HEK293T (cell line): ENCODE measurements around the gene SLC22A13.

ENCODE experiments used
- CTCF ChIA-PET: fragments of 350-600 bp; formaldehyde crosslinking; extraction: SDS; loops from one replicate; lab custom pipeline; 2021; ENCODE audit warnings: antibody characterized with exemption, inconsistent platforms; lab: Yijun Ruan, JAX
- POLR2A ChIA-PET: fragments of 350-600 bp; formaldehyde crosslinking; extraction: SDS; loops from one replicate; lab custom pipeline; 2020; ENCODE audit warnings: antibody characterized with exemption, inconsistent platforms; lab: Yijun Ruan, JAX
- DNase-seq: peaks from one replicate; pipeline ENCODE4 v3.0.0; 2012; ENCODE audit warnings: mixed read lengths; ENCODE audit errors: extremely low spot score
- ARNT ChIP-seq: fragments of 450-650 bp; IDR thresholded peaks from 2 replicates; pipeline ENCODE4 v1.6.1; 2017; ENCODE audit warnings: mild to moderate bottlenecking
- BHLHE40 ChIP-seq: fragments of 450-650 bp; IDR thresholded peaks from 2 replicates; pipeline ENCODE4 v1.6.1; 2016; ENCODE audit warnings: mild to moderate bottlenecking, moderate library complexity, borderline replicate concordance
- CTBP1 ChIP-seq: fragments of 450-650 bp; IDR thresholded peaks from 2 replicates; pipeline ENCODE4 v1.6.1; 2016; ENCODE audit warnings: borderline replicate concordance
- ELF4 ChIP-seq: fragments of 450-650 bp; IDR thresholded peaks from 2 replicates; pipeline ENCODE4 v1.6.1; 2017; ENCODE audit warnings: antibody characterized with exemption
- FOXA1 ChIP-seq: fragments of 450-650 bp; IDR thresholded peaks from 2 replicates; pipeline ENCODE4 v1.6.1; 2016; ENCODE audit warnings: mild to moderate bottlenecking
- FOXK2 ChIP-seq: fragments of 450-650 bp; IDR thresholded peaks from 2 replicates; pipeline ENCODE4 v1.6.1; 2016; ENCODE audit warnings: mild to moderate bottlenecking
- FOXM1 ChIP-seq: fragments of 450-650 bp; IDR thresholded peaks from 2 replicates; pipeline ENCODE4 v1.6.1; 2017; ENCODE audit warnings: mild to moderate bottlenecking, borderline replicate concordance
- HDGF ChIP-seq: fragments of 450-650 bp; IDR thresholded peaks from 2 replicates; pipeline ENCODE4 v1.6.1; 2017; ENCODE audit warnings: antibody characterized with exemption, borderline replicate concordance
- L3MBTL2 ChIP-seq: fragments of 450-650 bp; conservative IDR thresholded peaks from 2 replicates; pipeline ENCODE4 v1.6.1; 2016; ENCODE audit warnings: mild to moderate bottlenecking
- LEF1 ChIP-seq: fragments of 450-650 bp; IDR thresholded peaks from 2 replicates; pipeline ENCODE4 v1.6.1; 2017; ENCODE audit warnings: mild to moderate bottlenecking, borderline replicate concordance
- NFRKB ChIP-seq: fragments of 450-650 bp; IDR thresholded peaks from 2 replicates; pipeline ENCODE4 v1.6.1; 2016; ENCODE audit warnings: mild to moderate bottlenecking, moderate library complexity
- PKNOX1 ChIP-seq: fragments of 450-650 bp; IDR thresholded peaks from 2 replicates; pipeline ENCODE4 v1.6.1; 2016
- SP1 ChIP-seq: fragments of 450-650 bp; IDR thresholded peaks from 2 replicates; pipeline ENCODE4 v1.6.1; 2017
- SUZ12 ChIP-seq: fragments of 450-650 bp; IDR thresholded peaks from 2 replicates; pipeline ENCODE4 v1.6.1; 2016; ENCODE audit warnings: mild to moderate bottlenecking
- TARDBP ChIP-seq: fragments of 450-650 bp; IDR thresholded peaks from 2 replicates; pipeline ENCODE4 v1.6.1; 2016
- ZNF384 ChIP-seq: fragments of 450-650 bp; IDR thresholded peaks from 2 replicates; pipeline ENCODE4 v1.6.1; 2016

The SLC22A13 gene

GRCh38 chr3:38245930-38246329, 19.7 kb upstream of the SLC22A13 start:
- CTCF ChIA-PET = no interaction called here
- TF ChIP-seq ZNF384 (no peak), TARDBP (no peak), LEF1 (no peak)
- DNase-seq = no peak
- POLR2A ChIA-PET = no interaction called here

- peak; percentile 26 for DNase-seq
- no peak for TF ChIP-seq SP1
- no peak for TF ChIP-seq FOXK2
- no peak for TF ChIP-seq TARDBP
- TF ChIP-seq ZNF384 = no peak
- no peak for TF ChIP-seq LEF1
- TF ChIP-seq L3MBTL2 = no peak
- TF ChIP-seq NFRKB = no peak
- TF ChIP-seq FOXA1 = no peak
- no peak for TF ChIP-seq ELF4
- TF ChIP-seq PKNOX1 = no peak
- TF ChIP-seq HDGF = no peak
- TF ChIP-seq BHLHE40 = no peak
- no peak for TF ChIP-seq FOXM1
- TF ChIP-seq ARNT = no peak
- TF ChIP-seq SUZ12 = no peak
- CTCF ChIA-PET = interaction anchor here (0.6 kb wide), 1 partner anchor 235 kb away, joined by 4 read pairs; no protein-coding TSS in a partner anchor
- POLR2A ChIA-PET = no interaction called here
Observed at GRCh38 chr3:38247366-38248035, 18.1 kb upstream of the SLC22A13 start.

GRCh38 chr3:38250198-38250597, 15.4 kb upstream of the SLC22A13 start:
- ChIA-PET CTCF (no interaction called here), POLR2A (no interaction called here)
- no peak for DNase-seq
- TF ChIP-seq FOXA1 (no peak), TARDBP (no peak), SP1 (no peak), LEF1 (no peak), ZNF384 (no peak), HDGF (no peak), CTBP1 (no peak), PKNOX1 (no peak), FOXK2 (no peak), SUZ12 (no peak), FOXM1 (no peak), NFRKB (no peak)

GRCh38 chr3:38251197-38251596, 14.4 kb upstream of the SLC22A13 start:
- CTCF ChIA-PET = no interaction called here
- TF ChIP-seq FOXM1 (no peak), LEF1 (no peak), ARNT (no peak), CTBP1 (no peak), L3MBTL2 (no peak), PKNOX1 (no peak)
- DNase-seq = no peak
- POLR2A ChIA-PET = no interaction called here

GRCh38 chr3:38253704-38254103, 11.9 kb upstream of the SLC22A13 start:
- CTCF ChIA-PET = no interaction called here
- POLR2A ChIA-PET = no interaction called here

GRCh38 chr3:38254872-38255271, 10.7 kb upstream of the SLC22A13 start:
- DNase-seq = no peak
- POLR2A ChIA-PET = no interaction called here
- CTCF ChIA-PET = no interaction called here
- TF ChIP-seq TARDBP = no peak

More at GRCh38 chr3:38253704-38254103, 11.9 kb upstream of the SLC22A13 start:
- DNase-seq = no peak
- TF ChIP-seq LEF1 (no peak), NFRKB (no peak), SUZ12 (no peak), HDGF (no peak), ZNF384 (no peak), BHLHE40 (no peak), SP1 (no peak), L3MBTL2 (no peak), FOXM1 (no peak), CTBP1 (no peak)

GRCh38 chr3:38255627-38256026, 10.0 kb upstream of the SLC22A13 start:
- POLR2A ChIA-PET = no interaction called here
- no peak for DNase-seq
- CTCF ChIA-PET = no interaction called here
- TF ChIP-seq LEF1 (no peak), TARDBP (no peak), L3MBTL2 (no peak), NFRKB (no peak), ZNF384 (no peak), FOXA1 (no peak), BHLHE40 (no peak), ELF4 (no peak), ARNT (no peak), CTBP1 (no peak), SUZ12 (no peak), FOXM1 (no peak), PKNOX1 (no peak), HDGF (no peak), FOXK2 (no peak), SP1 (no peak)
